ENCODE data around the gene IRF7. TPM values are rescaled to one million over a fixed set of nuclear protein-coding genes. Genes with fewer than 3 reads are reported as not detected.

The IRF7 gene
- total and polyA plus RNA-seq, 9 of the 15 experiments (the other 6 are each of a cell fraction or from before 2014, with no cell fraction given), result 0.27 to 7.6 (median 1.8) TPM

DNA sequence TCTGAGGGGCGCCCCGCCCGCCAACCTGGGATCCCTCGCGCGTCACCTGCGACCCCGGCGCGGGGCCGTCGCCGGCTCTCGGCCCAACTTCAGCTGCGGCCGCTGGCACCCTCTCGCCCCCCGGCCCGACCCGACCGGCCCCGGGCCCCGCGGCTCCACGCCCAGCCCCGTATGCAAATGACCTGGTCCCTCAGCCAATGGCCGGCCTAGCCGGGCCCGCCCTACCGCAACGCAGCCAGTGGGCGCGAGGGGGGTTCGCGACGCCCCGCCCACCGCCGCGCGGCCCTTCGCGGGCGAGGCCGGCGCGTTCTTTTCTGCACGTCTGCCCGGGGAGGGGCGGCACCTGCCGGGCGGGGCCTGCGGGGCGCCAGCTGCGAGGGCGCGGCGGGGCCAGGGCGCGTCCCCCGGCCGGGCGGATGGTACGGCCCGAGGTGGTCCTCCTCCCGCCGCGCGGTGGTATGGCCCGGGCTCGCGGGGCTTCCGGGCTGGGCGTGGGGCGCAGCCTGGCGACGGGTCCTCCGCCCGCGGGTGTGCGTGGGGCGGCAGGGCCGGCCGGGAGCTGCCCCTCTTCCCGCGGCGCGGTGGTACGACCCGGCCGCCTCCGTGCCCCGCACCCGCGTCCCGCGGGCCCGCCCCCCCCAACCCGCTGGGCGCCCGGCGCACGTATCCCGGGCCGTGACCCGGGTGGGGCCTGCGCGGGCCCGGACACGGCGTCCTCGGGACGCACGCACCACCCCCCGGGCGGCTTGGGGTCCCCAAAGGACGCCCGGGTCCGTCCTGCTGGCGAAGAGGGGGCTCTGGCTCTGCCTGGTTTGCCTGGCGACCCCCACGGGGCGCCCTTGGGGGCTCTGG lies 47.2 kb downstream of the IRF7 start (continued):
- TF ChIP-seq, protein P1, sequence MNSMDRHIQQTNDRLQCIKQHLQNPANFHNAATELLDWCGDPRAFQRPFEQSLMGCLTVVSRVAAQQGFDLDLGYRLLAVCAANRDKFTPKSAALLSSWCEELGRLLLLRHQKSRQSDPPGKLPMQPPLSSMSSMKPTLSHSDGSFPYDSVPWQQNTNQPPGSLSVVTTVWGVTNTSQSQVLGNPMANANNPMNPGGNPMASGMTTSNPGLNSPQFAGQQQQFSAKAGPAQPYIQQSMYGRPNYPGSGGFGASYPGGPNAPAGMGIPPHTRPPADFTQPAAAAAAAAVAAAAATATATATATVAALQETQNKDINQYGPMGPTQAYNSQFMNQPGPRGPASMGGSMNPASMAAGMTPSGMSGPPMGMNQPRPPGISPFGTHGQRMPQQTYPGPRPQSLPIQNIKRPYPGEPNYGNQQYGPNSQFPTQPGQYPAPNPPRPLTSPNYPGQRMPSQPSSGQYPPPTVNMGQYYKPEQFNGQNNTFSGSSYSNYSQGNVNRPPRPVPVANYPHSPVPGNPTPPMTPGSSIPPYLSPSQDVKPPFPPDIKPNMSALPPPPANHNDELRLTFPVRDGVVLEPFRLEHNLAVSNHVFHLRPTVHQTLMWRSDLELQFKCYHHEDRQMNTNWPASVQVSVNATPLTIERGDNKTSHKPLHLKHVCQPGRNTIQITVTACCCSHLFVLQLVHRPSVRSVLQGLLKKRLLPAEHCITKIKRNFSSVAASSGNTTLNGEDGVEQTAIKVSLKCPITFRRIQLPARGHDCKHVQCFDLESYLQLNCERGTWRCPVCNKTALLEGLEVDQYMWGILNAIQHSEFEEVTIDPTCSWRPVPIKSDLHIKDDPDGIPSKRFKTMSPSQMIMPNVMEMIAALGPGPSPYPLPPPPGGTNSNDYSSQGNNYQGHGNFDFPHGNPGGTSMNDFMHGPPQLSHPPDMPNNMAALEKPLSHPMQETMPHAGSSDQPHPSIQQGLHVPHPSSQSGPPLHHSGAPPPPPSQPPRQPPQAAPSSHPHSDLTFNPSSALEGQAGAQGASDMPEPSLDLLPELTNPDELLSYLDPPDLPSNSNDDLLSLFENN (IDR thresholded peaks at IDR 0.05; ENCODE audit: low read depth in 2 of 2, low read length in 2 of 2), result peak in 1 of 2 experiments; percentile 39; a peak in 1 of 4 replicates
- TF ChIP-seq, protein P2, sequence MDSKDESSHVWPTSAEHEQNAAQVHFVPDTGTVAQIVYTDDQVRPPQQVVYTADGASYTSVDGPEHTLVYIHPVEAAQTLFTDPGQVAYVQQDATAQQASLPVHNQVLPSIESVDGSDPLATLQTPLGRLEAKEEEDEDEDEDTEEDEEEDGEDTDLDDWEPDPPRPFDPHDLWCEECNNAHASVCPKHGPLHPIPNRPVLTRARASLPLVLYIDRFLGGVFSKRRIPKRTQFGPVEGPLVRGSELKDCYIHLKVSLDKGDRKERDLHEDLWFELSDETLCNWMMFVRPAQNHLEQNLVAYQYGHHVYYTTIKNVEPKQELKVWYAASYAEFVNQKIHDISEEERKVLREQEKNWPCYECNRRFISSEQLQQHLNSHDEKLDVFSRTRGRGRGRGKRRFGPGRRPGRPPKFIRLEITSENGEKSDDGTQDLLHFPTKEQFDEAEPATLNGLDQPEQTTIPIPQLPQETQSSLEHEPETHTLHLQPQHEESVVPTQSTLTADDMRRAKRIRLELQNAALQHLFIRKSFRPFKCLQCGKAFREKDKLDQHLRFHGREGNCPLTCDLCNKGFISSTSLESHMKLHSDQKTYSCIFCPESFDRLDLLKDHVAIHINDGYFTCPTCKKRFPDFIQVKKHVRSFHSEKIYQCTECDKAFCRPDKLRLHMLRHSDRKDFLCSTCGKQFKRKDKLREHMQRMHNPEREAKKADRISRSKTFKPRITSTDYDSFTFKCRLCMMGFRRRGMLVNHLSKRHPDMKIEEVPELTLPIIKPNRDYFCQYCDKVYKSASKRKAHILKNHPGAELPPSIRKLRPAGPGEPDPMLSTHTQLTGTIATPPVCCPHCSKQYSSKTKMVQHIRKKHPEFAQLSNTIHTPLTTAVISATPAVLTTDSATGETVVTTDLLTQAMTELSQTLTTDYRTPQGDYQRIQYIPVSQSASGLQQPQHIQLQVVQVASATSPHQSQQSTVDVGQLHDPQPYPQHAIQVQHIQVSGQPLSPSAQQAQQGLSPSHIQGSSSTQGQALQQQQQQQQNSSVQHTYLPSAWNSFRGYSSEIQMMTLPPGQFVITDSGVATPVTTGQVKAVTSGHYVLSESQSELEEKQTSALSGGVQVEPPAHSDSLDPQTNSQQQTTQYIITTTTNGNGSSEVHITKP (IDR thresholded peaks at IDR 0.05; ENCODE audit: partially characterized antibody), result peak; percentile 91
- TF ChIP-seq ZNF766 (CRISPR knock-in tag; conservative IDR thresholded peaks at IDR 0.05), result no peak
- peak; percentile 79 for TF ChIP-seq POLR2G (IDR thresholded peaks at IDR 0.05; ENCODE audit: low read depth, low read length)
- peak; percentile 81 for TF ChIP-seq CHD1 (IDR thresholded peaks at IDR 0.05; ENCODE audit: low read length)
- TF ChIP-seq SETDB1 (IDR thresholded peaks at IDR 0.05; ENCODE audit: low read length), result no peak
- no peak for TF ChIP-seq KHSRP (IDR thresholded peaks at IDR 0.05)
- TF ChIP-seq, protein P3, sequence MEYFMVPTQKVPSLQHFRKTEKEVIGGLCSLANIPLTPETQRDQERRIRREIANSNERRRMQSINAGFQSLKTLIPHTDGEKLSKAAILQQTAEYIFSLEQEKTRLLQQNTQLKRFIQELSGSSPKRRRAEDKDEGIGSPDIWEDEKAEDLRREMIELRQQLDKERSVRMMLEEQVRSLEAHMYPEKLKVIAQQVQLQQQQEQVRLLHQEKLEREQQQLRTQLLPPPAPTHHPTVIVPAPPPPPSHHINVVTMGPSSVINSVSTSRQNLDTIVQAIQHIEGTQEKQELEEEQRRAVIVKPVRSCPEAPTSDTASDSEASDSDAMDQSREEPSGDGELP (CRISPR knock-in tag; IDR thresholded peaks at IDR 0.05; ENCODE audit: borderline replicate concordance), result peak; percentile 33; the same call in 1 of the 2 replicates
- no peak for TF ChIP-seq ZNF253 (CRISPR knock-in tag; conservative IDR thresholded peaks at IDR 0.05)
- TF ChIP-seq ZBTB7A (IDR thresholded peaks at IDR 0.05; ENCODE audit: borderline replicate concordance, control insufficient read depth, low read depth, low read length), result peak; percentile 92
- no peak for TF ChIP-seq ZNF134 (CRISPR knock-in tag; conservative IDR thresholded peaks at IDR 0.05)
- no peak for TF ChIP-seq RAD21 (CRISPR knock-in tag; conservative IDR thresholded peaks at IDR 0.05 in 1 of 2, IDR thresholded peaks at IDR 0.05 in 1 of 2)
- no peak for TF ChIP-seq DIDO1 (tag; IDR thresholded peaks at IDR 0.05; ENCODE audit: low read depth)
